ENCODE results near the gene PCSK6.
A peak's percentile ranks its signal among the peaks of the same experiment; 100 is the strongest.

Gene PCSK6

GRCh38 chr15:101394056-101394630 lies 95.4 kb downstream of the PCSK6 start:
- H3K27ac ChIP-seq (replicated peaks): no peak overlapping the region
- TF ChIP-seq SPI1 (IDR thresholded peaks at IDR 0.05; ENCODE audit: borderline replicate concordance, low read depth) (no peak), REST (IDR thresholded peaks at IDR 0.05; ENCODE audit: insufficient replicate concordance, low read depth) (no peak), CTCF (IDR thresholded peaks at IDR 0.05; ENCODE audit: insufficient read depth, low read length) (no peak), POLR2AphosphoS5 (IDR thresholded peaks at IDR 0.05; ENCODE audit: low read depth) (no peak), GABPA (IDR thresholded peaks at IDR 0.05; ENCODE audit: low read depth) (no peak)

GRCh38 chr15:101393172-101393571 lies 96.3 kb downstream of the PCSK6 start:
- H3K27ac ChIP-seq (replicated peaks): no peak overlapping the region
- no peaks in the 10 kb centered on the region for H3K27me3 ChIP-seq (ENCODE audit: insufficient read depth, poor library complexity, severe bottlenecking)
- no peak for TF ChIP-seq POLR2AphosphoS5 (IDR thresholded peaks at IDR 0.05; ENCODE audit: low read depth)
- no peak for TF ChIP-seq SPI1 (IDR thresholded peaks at IDR 0.05; ENCODE audit: borderline replicate concordance, low read depth)
- no peak for TF ChIP-seq GABPA (IDR thresholded peaks at IDR 0.05; ENCODE audit: low read depth)
- TF ChIP-seq REST (IDR thresholded peaks at IDR 0.05; ENCODE audit: insufficient replicate concordance, low read depth): no peak
- no peak for TF ChIP-seq CTCF (IDR thresholded peaks at IDR 0.05; ENCODE audit: insufficient read depth, low read length)
- no peak for DNase-seq (ENCODE audit: low read depth in 1 of 2, low spot score in 1 of 2)
- no peak overlapping the region for H3K4me3 ChIP-seq (replicated peaks; ENCODE audit: insufficient read depth, low read length)

More at GRCh38 chr15:101394056-101394630, 95.4 kb downstream of the PCSK6 start:
- Histone ChIP-seq H3K27me3 (ENCODE audit: insufficient read depth, poor library complexity, severe bottlenecking) (no peaks in the 10 kb centered on the region), H3K4me3 (replicated peaks; ENCODE audit: insufficient read depth, low read length) (no peak overlapping the region)
- DNase-seq (ENCODE audit: low read depth in 1 of 2, low spot score in 1 of 2): no peak

GRCh38 chr15:101391981-101392640 lies 97.4 kb downstream of the PCSK6 start:
- no peaks in the 10 kb centered on the region for H3K27me3 ChIP-seq (ENCODE audit: insufficient read depth, poor library complexity, severe bottlenecking)
- DNase-seq (ENCODE audit: low read depth in 1 of 2, low spot score in 1 of 2): no peak
- H3K27ac ChIP-seq (replicated peaks): no peak overlapping the region
- H3K4me3 ChIP-seq (replicated peaks; ENCODE audit: insufficient read depth, low read length): no peak overlapping the region
- TF ChIP-seq REST (IDR thresholded peaks at IDR 0.05; ENCODE audit: insufficient replicate concordance, low read depth) (no peak), SPI1 (IDR thresholded peaks at IDR 0.05; ENCODE audit: borderline replicate concordance, low read depth) (peak; percentile 52; the same call in 1 of the 2 replicates), CTCF (IDR thresholded peaks at IDR 0.05; ENCODE audit: insufficient read depth, low read length) (no peak), POLR2AphosphoS5 (IDR thresholded peaks at IDR 0.05; ENCODE audit: low read depth) (no peak)

Data from HL-60 (cell line).